Medulla oblongata (tissue), 1 donor: Measurements from ENCODE around the gene NEU2.

Experiments
- DNase-seq: peaks from one replicate; pipeline ENCODE4 v3.0.0-alpha.2; 2015; ENCODE audit errors: extremely low spot score

NEU2 gene

GRCh38 chr2:233032551-233033320, at the start of gene NEU2:
Gene NEU2 (plus strand): TSS chr2:233032672. CDS start chr2:233032672, 0 bp downstream.
- no peak for DNase-seq

GRCh38 chr2:232982926-232983668, 49.4 kb upstream of the NEU2 start:
- no peak for DNase-seq

- no peak for DNase-seq
These were observed 48.8 kb upstream of the NEU2 start for GRCh38 chr2:232983669-232984140.

GRCh38 chr2:232984451-232985207, 47.8 kb upstream of the NEU2 start:
- DNase-seq: peak; percentile 12

- no peak for DNase-seq
These were observed 46.3 kb upstream of the NEU2 start for GRCh38 chr2:232986155-232986554.

- DNase-seq: no peak
These were observed 39.1 kb upstream of the NEU2 start for GRCh38 chr2:232993231-232993821.

- DNase-seq: no peak
These were observed 38.0 kb upstream of the NEU2 start for GRCh38 chr2:232994446-232994845.

GRCh38 chr2:232997749-232998665, 34.5 kb upstream of the NEU2 start:
- no peak for DNase-seq

GRCh38 chr2:232998666-232998985, 33.8 kb upstream of the NEU2 start:
- no peak for DNase-seq

GRCh38 chr2:232999354-232999753, 33.1 kb upstream of the NEU2 start:
- peak; percentile 9 for DNase-seq

GRCh38 chr2:233000886-233001750, 31.4 kb upstream of the NEU2 start:
- DNase-seq: no peak

- no peak for DNase-seq
These were observed 29.4 kb upstream of the NEU2 start for GRCh38 chr2:233002829-233003657.

GRCh38 chr2:233003658-233004555, 28.6 kb upstream of the NEU2 start:
- no peak for DNase-seq

- DNase-seq: no peak
These were observed 27.4 kb upstream of the NEU2 start for GRCh38 chr2:233005096-233005495.

GRCh38 chr2:233006648-233007047, 25.8 kb upstream of the NEU2 start:
- no peak for DNase-seq

GRCh38 chr2:233007270-233007669, 25.2 kb upstream of the NEU2 start:
- DNase-seq: no peak

- DNase-seq: no peak
These were observed 24.7 kb upstream of the NEU2 start for GRCh38 chr2:233007739-233008138.

- DNase-seq: no peak
These were observed 22.8 kb upstream of the NEU2 start for GRCh38 chr2:233009661-233010060.
